ENCODE results near the gene BMP4.

DNA sequence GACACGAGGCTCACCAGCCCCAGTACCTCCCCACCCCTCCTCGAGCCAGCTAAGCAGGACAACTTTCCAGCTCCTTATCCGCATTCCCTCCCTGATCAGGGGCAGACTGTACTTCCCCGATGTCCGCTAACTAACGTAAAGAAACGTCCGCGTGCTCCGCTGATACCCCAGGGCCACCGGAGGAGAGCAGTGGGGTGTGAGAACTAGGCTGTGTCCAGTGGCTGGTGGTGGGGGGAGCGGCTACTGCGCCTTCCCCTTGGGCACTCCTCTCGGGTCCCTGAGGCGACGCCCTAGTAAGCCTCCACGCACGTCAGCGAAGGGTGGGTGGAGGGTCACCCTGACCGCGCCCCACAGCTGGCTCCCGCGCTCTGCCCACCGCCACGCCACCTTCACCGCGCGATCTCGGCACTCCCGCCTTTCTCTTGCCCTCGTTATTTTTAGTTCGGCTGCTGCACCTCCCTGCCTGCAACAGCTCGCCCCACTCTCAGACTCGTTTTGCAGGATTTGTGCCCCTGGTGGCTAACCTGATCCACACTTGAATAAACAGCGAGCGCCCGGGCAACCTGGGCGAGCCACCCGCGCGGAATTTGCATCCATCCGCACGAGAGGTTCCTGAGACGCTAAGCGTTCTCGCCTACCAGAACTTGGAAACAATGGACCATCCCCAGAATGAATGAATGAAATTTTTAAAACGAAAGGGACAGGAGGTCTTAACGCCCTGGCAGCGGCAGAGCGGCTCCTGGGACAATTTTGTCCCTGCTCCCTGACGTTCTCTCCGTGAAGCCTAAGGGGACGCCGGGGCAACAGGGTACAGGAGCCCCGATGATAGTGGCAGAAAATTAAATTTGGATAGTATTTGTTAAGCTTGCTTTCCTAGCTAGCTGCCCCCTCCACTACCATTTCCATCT lies 6.9 kb upstream of the BMP4 start:
- TF ChIP-seq POLR2AphosphoS5 (IDR thresholded peaks at IDR 0.05; ENCODE audit: low read depth, low read length): no peak
- no peak for TF ChIP-seq TAF1 (IDR thresholded peaks at IDR 0.05; ENCODE audit: borderline replicate concordance, low read depth, low read length)

Data from GM12892 (cell line).